HG03342 (cell line): ENCODE results near the gene ACY1.

Experiments
- ATAC-seq: cut with Tn5 transposase; IDR thresholded peaks from one replicate; pipeline ENCODE4 v1.9.1; 2021; ENCODE audit warnings: mild to moderate bottlenecking, moderate library complexity; ENCODE audit not compliant: unreplicated experiment

ACY1 gene

GRCh38 chr3:51945926-51946705, 37.2 kb upstream of the ACY1 start:
- no peak for ATAC-seq

GRCh38 chr3:51946796-51947195, 36.5 kb upstream of the ACY1 start:
- no peak for ATAC-seq

GRCh38 chr3:51947215-51947900, 36.0 kb upstream of the ACY1 start:
- no peak for ATAC-seq

GRCh38 chr3:51948016-51948580, 35.2 kb upstream of the ACY1 start:
- no peak for ATAC-seq

GRCh38 chr3:51949121-51949520, 34.2 kb upstream of the ACY1 start:
- ATAC-seq = no peak

- ATAC-seq = no peak
Observed at GRCh38 chr3:51950899-51951298, 32.4 kb upstream of the ACY1 start.

GRCh38 chr3:51953445-51953844, 29.9 kb upstream of the ACY1 start:
- ATAC-seq = no peak

GRCh38 chr3:51954105-51954504, 29.2 kb upstream of the ACY1 start:
- no peak for ATAC-seq

GRCh38 chr3:51954713-51955112, 28.6 kb upstream of the ACY1 start:
- no peak for ATAC-seq

- no peak for ATAC-seq
Observed at GRCh38 chr3:51955175-51955892, 28.0 kb upstream of the ACY1 start, which contains the start of gene GPR62. Gene GPR62, plus strand, starts transcription at chr3:51955381. Its CDS starts 272 bp downstream, at chr3:51955653.

GRCh38 chr3:51955893-51956770, 27.2 kb upstream of the ACY1 start:
- no peak for ATAC-seq

- no peak for ATAC-seq
Observed at GRCh38 chr3:51957520-51958205, 25.7 kb upstream of the ACY1 start.

GRCh38 chr3:51958603-51959521, 24.5 kb upstream of the ACY1 start:
- ATAC-seq = no peak

- no peak for ATAC-seq
Observed at GRCh38 chr3:51959651-51960050, 23.7 kb upstream of the ACY1 start.

GRCh38 chr3:51960386-51960785, 22.9 kb upstream of the ACY1 start:
- no peak for ATAC-seq

GRCh38 chr3:51961011-51961410, 22.3 kb upstream of the ACY1 start:
- ATAC-seq = no peak

GRCh38 chr3:51961602-51962569, 21.4 kb upstream of the ACY1 start:
- ATAC-seq = no peak
